Common myeloid progenitor, CD34-positive (primary cell): ENCODE measurements around the gene DOK1.

Experiments used
- CTCF ChIA-PET: fragments of 350-600 bp; sonication (Branson Sonifier 250); formaldehyde crosslinking; loops from one replicate; lab custom pipeline; 2021; ENCODE audit warnings: antibody characterized with exemption; lab: Charles Lee
- POLR2A ChIA-PET: fragments of 350-600 bp; sonication (Branson Sonifier 250); formaldehyde crosslinking; loops from one replicate; lab custom pipeline; 2021; ENCODE audit warnings: antibody characterized with exemption; lab: Charles Lee
- DNase-seq, 3 donors: peaks; one replicate each; pipeline versions ENCODE4 v3.0.0 to v3.0.0-alpha.2; 2013
- H3K27ac ChIP-seq, 2 experiments: 1 replicate in 1 of 2; 2 replicates in 1 of 2; pipeline ENCODE4 v1.7.0; 2013; ENCODE audit warnings: inconsistent platforms in 2 of 2, low read length in 2 of 2, mild to moderate bottlenecking in 2 of 2, low read depth in 1 of 2, moderate library complexity in 1 of 2; ENCODE audit not compliant: severe bottlenecking in 2 of 2, insufficient read depth in 1 of 2, poor library complexity in 1 of 2
- H3K27me3 ChIP-seq, 5 experiments: replicated peaks in 2 of 5; 1 replicate in 3 of 5; 2 replicates in 2 of 5; pipeline versions ENCODE4 v1.6.1 to v1.7.0; 2013; ENCODE audit warnings: low read length in 4 of 5, mild to moderate bottlenecking in 2 of 5, moderate library complexity in 2 of 5, inconsistent platforms in 1 of 5; ENCODE audit not compliant: insufficient read depth in 5 of 5, control insufficient read depth in 4 of 5
- H3K36me3 ChIP-seq, 4 experiments: 1 replicate in 2 of 4; 2 replicates in 2 of 4; pipeline versions ENCODE4 v1.6.1 to v1.7.0; 2013; ENCODE audit warnings: low read length in 3 of 4, control low read depth in 1 of 4, mild to moderate bottlenecking in 1 of 4; ENCODE audit not compliant: control insufficient read depth in 4 of 4, insufficient read depth in 4 of 4
- H3K4me1 ChIP-seq, 4 experiments: 1 replicate in 3 of 4; 2 replicates in 1 of 4; pipeline versions ENCODE4 v1.6.1 to v1.7.1; 2013; ENCODE audit warnings: low read length in 3 of 4, mild to moderate bottlenecking in 3 of 4, control low read depth in 1 of 4, inconsistent platforms in 1 of 4, moderate library complexity in 1 of 4; ENCODE audit not compliant: control insufficient read depth in 4 of 4, insufficient read depth in 4 of 4; ENCODE audit errors: control extremely low read depth in 1 of 4
- H3K4me3 ChIP-seq, 7 experiments: 1 replicate in 4 of 7; 2 replicates in 3 of 7; pipeline versions ENCODE4 v1.5.1 to v1.7.0; 2013; ENCODE audit warnings: mild to moderate bottlenecking in 7 of 7, low read length in 6 of 7, moderate library complexity in 6 of 7, inconsistent platforms in 2 of 7, low read depth in 2 of 7, control low read depth in 1 of 7; ENCODE audit not compliant: insufficient read depth in 4 of 7, control insufficient read depth in 1 of 7; ENCODE audit errors: extremely low read depth in 1 of 7
- H3K9me3 ChIP-seq, 5 experiments: 1 replicate in 4 of 5; 2 replicates in 1 of 5; pipeline versions ENCODE4 v1.6.1 to v1.7.1; 2013; ENCODE audit warnings: low read length in 4 of 5, mild to moderate bottlenecking in 2 of 5, inconsistent platforms in 1 of 5, low read depth in 1 of 5, moderate library complexity in 1 of 5; ENCODE audit not compliant: control insufficient read depth in 4 of 5, insufficient read depth in 2 of 5; ENCODE audit errors: control extremely low read depth in 1 of 5
- WGBS: methylation state at CpG from one replicate; pipeline ENCODE4 v1.1.5; 2013; ENCODE audit not compliant: insufficient coverage; 5-methylcytosine and 5-hydroxymethylcytosine counted together

DOK1 gene

GRCh38 chr2:74588664-74589063 is 34.1 kb downstream of the DOK1 start:
- WGBS, result 85% methylated on average over 1 of the region's 2 CpGs

GRCh38 chr2:74593826-74594772 is 39.6 kb downstream of the DOK1 start:
- ChIA-PET CTCF (interaction anchor here (1.2 to 1.5 kb wide), 3 partner anchors 25 to 114 kb away, joined by 3 to 4 read pairs (median 4); no protein-coding TSS in a partner anchor), POLR2A (no interaction called here)
- no peak overlapping the region for H3K27ac ChIP-seq
- peaks cover 0 to 5% (median 2%) of the 10 kb centered on the region in 4 experiments for H3K4me1 ChIP-seq
- DNase-seq, result no peak
- H3K9me3 ChIP-seq, result no peaks in the 10 kb centered on the region
- no peaks in the 10 kb centered on the region for H3K36me3 ChIP-seq
- 93% methylated on average over 3 of the region's 4 CpGs for WGBS
- H3K4me3 ChIP-seq, result no peak overlapping the region
- peaks cover 0 to 2% (median 0%) of the 10 kb centered on the region in 5 experiments for H3K27me3 ChIP-seq

More at GRCh38 chr2:74588664-74589063, 34.1 kb downstream of the DOK1 start:
- ChIA-PET CTCF (interaction anchor here (0.6 to 10.7 kb wide), 23 partner anchors 11 to 180 kb away, joined by 3 to 210 read pairs (median 10); partner anchors contain the start of genes AUP1, CCDC142, HTRA2 and LBX2), POLR2A (interaction anchor here (0.6 kb wide), 1 partner anchor 168 kb away, joined by 4 read pairs; no protein-coding TSS in a partner anchor)
- Histone ChIP-seq H3K27ac (no peak overlapping the region), H3K27me3 (no peaks in the 10 kb centered on the region), H3K4me3 (no peak overlapping the region), H3K4me1 (peaks cover 17 to 42% (median 25%) of the 10 kb centered on the region in 4 experiments), H3K36me3 (no peaks in the 10 kb centered on the region), H3K9me3 (no peaks in the 10 kb centered on the region)
- DNase-seq, result no peak

GRCh38 chr2:74596584-74596983 is 42.1 kb downstream of the DOK1 start:
- no peaks in the 10 kb centered on the region for H3K36me3 ChIP-seq
- H3K27ac ChIP-seq, result no peak overlapping the region
- WGBS, result no CpG with 5 or more reads among the region's 1 CpG
- H3K27me3 ChIP-seq, result peaks cover 0 to 2% (median 0%) of the 10 kb centered on the region in 5 experiments
- no peaks in the 10 kb centered on the region for H3K9me3 ChIP-seq
- CTCF ChIA-PET, result interaction anchor here (8.1 kb wide), 1 partner anchor 9 kb away, joined by 72 read pairs; no protein-coding TSS in a partner anchor
- no peaks in the 10 kb centered on the region for H3K4me1 ChIP-seq
- no peak for DNase-seq
- no peak overlapping the region for H3K4me3 ChIP-seq
- POLR2A ChIA-PET, result no interaction called here

- no peaks in the 10 kb centered on the region for H3K36me3 ChIP-seq
- no peaks in the 10 kb centered on the region for H3K4me1 ChIP-seq
- H3K4me3 ChIP-seq, result no peak overlapping the region
- POLR2A ChIA-PET, result no interaction called here
- 80% methylated on average over 1 of the region's 1 CpG for WGBS
- H3K9me3 ChIP-seq, result no peaks in the 10 kb centered on the region
- DNase-seq, result no peak
- peaks cover 0 to 2% (median 0%) of the 10 kb centered on the region in 5 experiments for H3K27me3 ChIP-seq
- no peak overlapping the region for H3K27ac ChIP-seq
- CTCF ChIA-PET, result interaction anchor here (0.8 to 8.1 kb wide), 3 partner anchors 10 to 66 kb away, joined by 3 to 72 read pairs (median 5); no protein-coding TSS in a partner anchor
Observed at GRCh38 chr2:74597410-74597809, 42.9 kb downstream of the DOK1 start.

- Histone ChIP-seq H3K27me3 (peaks cover 0 to 6% (median 2%) of the 10 kb centered on the region in 5 experiments), H3K4me1 (no peaks in the 10 kb centered on the region), H3K4me3 (no peak overlapping the region), H3K27ac (no peak overlapping the region), H3K9me3 (no peaks in the 10 kb centered on the region), H3K36me3 (no peaks in the 10 kb centered on the region)
- no CpG with 5 or more reads among the region's 3 CpGs for WGBS
- CTCF ChIA-PET, result interaction anchor here (0.6 to 8.1 kb wide), 3 partner anchors 12 to 499 kb away, joined by 3 to 72 read pairs (median 3); partner anchors contain the start of genes CCDC142 and TTC31
- DNase-seq, result no peak
- POLR2A ChIA-PET, result interaction anchor here (0.6 kb wide), 1 partner anchor 9 kb away, joined by 3 read pairs; no protein-coding TSS in a partner anchor
Observed at GRCh38 chr2:74599676-74600075, 45.2 kb downstream of the DOK1 start.

GRCh38 chr2:74602586-74603281 is 48.2 kb downstream of the DOK1 start:
- no peaks in the 10 kb centered on the region for H3K4me1 ChIP-seq
- ChIA-PET CTCF (interaction anchor here (8.1 kb wide), 1 partner anchor 15 kb away, joined by 72 read pairs; no protein-coding TSS in a partner anchor), POLR2A (no interaction called here)
- H3K27ac ChIP-seq, result no peak overlapping the region
- H3K4me3 ChIP-seq, result no peak overlapping the region
- H3K9me3 ChIP-seq, result no peaks in the 10 kb centered on the region
- no peak for DNase-seq
- no CpG with 5 or more reads among the region's 1 CpG for WGBS
- no peaks in the 10 kb centered on the region for H3K36me3 ChIP-seq
- H3K27me3 ChIP-seq, result peaks cover 0 to 6% (median 0%) of the 10 kb centered on the region in 5 experiments
